Adipocyte (in vitro differentiated cells): ENCODE data around the gene TMEM106B.
"Not testable (repeated sequence)": the region's sequence is repeated elsewhere in the genome, so short reads cannot be mapped to it uniquely, and the experiment has no call there.

Experiments
- DNase-seq: peaks from one replicate; pipeline ENCODE4 v3.0.0-alpha.2; 2015; ENCODE audit warnings: low read depth
- H3K27me3 ChIP-seq: replicated peaks from 2 replicates; pipeline ENCODE4 v1.7.0; 2013; ENCODE audit warnings: mild to moderate bottlenecking, low read length, moderate library complexity; ENCODE audit not compliant: control insufficient read depth, insufficient read depth
- H3K36me3 ChIP-seq: 2 replicates; pipeline ENCODE4 v1.7.0; 2013; ENCODE audit warnings: low read length, mild to moderate bottlenecking, moderate library complexity; ENCODE audit not compliant: control insufficient read depth, insufficient read depth, severe bottlenecking
- H3K4me1 ChIP-seq: 2 replicates; pipeline ENCODE4 v1.7.0; 2013; ENCODE audit warnings: mild to moderate bottlenecking, low read length, moderate library complexity; ENCODE audit not compliant: control insufficient read depth, insufficient read depth
- H3K4me3 ChIP-seq: 2 replicates; pipeline ENCODE4 v1.7.0; 2013; ENCODE audit warnings: mild to moderate bottlenecking, low read length, moderate library complexity
- H3K9ac ChIP-seq: 2 replicates; pipeline ENCODE4 v1.7.0; 2013; ENCODE audit warnings: mild to moderate bottlenecking, low read length, moderate library complexity
- H3K9me3 ChIP-seq: 2 replicates; pipeline ENCODE4 v1.7.0; 2013; ENCODE audit warnings: mild to moderate bottlenecking, low read length, moderate library complexity; ENCODE audit not compliant: control insufficient read depth

Gene TMEM106B

DNA sequence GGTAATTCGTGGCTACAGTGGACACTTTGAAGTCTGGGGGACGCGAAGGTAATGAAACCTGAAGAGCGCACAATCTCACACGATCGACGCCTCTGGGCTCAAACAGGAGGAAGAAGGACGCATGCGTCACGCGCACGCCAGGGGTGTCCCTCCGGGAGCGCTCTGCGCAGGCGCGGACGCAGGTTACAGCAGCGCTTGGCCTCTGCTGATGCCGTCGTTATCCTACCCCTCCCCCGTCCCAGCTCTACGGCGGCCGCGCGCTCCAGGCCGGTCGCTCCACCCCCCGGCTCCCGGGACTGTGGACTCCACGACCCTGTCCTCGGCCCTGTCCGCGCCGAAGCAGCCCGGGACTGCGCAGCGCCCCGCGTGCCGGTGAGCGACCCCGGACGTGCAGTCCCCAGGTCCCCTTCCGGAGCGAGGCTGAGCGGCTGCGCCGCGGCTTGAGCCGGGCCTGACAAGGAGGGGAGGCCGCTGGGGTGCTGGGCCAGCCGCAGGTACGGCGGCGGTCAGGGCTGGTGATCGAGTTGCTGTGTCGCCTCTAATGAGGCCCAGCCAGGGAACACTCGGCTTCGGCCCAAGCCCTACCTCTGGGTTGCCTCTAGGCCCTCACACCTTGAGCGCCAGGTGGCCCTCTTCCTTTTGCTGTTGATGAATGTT is at the start of gene TMEM106B:
TMEM106B (plus strand) TSS at position 241 of the 657 bp plus-strand sequence. CDS start 3,517 bp downstream, outside the sequence.
- DNase-seq = peak; percentile 98
- peak within 1 kb of the TSS; percentile 99 for H3K4me3 ChIP-seq

DNA sequence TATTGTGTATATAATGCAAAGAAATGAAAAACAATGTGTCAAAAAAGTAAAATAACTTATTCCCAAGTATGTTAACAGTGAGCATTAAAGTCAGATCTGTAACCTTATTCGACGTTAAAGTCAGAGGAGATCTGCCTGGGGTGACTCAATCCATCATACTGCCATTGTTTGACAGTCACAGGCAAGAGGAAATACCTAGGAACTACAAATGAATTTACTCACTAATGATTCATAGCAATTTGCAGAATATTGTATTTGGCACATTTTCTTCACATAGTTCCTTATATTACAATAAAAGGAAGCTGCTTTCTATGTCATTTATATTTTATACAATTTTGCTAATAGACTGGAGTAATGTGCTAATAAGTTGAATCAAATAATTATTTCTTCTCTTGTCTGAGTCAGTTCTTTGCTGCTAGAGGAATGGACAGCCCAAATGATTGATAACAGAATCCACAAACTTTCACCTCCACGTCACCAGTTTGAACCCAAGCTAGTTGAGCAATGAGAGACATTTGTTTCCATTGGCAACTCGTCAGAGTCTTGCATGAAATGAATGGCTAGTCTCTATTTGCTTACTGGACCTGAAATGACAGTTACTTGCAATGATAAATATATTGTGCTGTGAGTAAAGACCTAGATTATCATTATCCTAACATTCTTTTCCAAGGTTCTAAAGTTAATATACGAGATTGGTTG is 48.5 kb upstream of the TMEM106B start:
- Histone ChIP-seq H3K4me1 (no peaks in the 10 kb centered on the region), H3K4me3 (no peak overlapping the region), H3K27me3 (no peaks in the 10 kb centered on the region), H3K9me3 (no peaks in the 10 kb centered on the region), H3K9ac (no peak overlapping the region), H3K36me3 (no peaks in the 10 kb centered on the region)
- DNase-seq = peak; percentile 65

More for the DNA sequence above, at the start of gene TMEM106B:
- H3K4me1 ChIP-seq = peaks cover 15% of the 10 kb centered on the region
- H3K36me3 ChIP-seq = no peaks in the 10 kb centered on the region
- no peaks in the 10 kb centered on the region for H3K27me3 ChIP-seq
- H3K9ac ChIP-seq = peak within 1 kb of the TSS; percentile 94
- no peaks in the 10 kb centered on the region for H3K9me3 ChIP-seq

DNA sequence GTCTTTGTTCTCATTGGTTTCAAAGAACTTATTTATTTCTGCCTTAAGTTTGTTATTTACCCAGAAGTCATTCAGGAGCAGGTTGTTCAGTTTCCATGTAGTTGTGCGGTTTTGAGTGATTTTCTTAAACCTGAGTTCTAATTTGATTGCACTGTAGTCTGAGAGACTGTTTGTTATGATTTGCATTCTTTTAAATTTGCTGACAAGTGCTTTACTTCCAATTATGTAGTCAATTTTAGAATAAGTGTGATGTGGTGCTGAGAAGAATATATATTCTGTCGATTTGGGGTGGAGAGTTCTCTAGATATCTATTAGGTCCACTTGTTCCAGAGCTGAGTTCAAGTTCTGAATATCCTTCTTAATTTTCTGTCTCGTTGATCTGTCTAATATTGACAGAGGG is 43.0 kb upstream of the TMEM106B start:
- not testable (repeated sequence) for H3K4me1 ChIP-seq, H3K9ac ChIP-seq

DNA sequence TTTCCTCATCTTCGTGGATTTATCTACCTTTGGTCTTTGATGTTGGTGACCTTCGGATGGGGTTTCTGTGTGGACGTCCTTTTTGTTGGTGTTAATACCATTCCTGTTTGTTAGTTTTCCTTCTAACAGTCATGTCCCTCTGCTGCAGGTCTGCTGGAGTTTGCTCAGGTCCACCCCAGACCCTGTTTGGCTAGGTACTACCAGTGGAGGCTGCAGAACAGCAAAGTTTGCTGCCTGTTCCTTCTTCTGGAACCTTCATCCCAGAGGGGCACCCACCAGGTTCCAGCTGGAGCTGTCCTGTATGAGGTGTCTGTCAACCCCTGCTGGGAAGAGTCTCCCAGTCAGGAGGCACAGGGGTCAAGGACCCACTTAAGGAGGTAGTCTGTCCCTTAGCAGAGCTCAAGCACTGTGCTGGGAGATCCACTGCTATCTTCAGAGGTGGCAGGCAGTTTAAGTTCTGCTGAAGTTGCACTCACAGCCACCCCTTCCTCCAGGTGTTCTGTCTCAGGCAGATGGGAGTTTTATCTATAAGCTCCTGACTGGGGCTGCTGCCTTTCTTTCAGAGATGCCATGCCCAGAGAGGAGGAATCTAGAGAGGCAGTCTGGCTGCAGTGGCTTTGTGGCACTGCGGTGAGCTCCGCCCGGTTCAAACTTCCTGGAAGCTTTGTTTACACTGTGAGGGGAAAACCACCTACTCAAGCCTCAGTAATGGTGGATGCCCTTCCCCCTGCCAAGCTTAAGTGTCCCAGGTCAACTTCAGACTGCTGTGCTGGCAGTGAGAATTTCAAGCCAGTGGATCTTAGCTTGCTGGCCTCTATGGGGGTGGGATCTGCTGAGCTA is 40.9 kb upstream of the TMEM106B start:
- not testable (repeated sequence) for H3K9me3 ChIP-seq, H3K4me3 ChIP-seq, DNase-seq, H3K4me1 ChIP-seq, H3K9ac ChIP-seq, H3K27me3 ChIP-seq, H3K36me3 ChIP-seq

More for the DNA sequence above, 43.0 kb upstream of the TMEM106B start:
- H3K27me3 ChIP-seq, DNase-seq, H3K36me3 ChIP-seq, H3K4me3 ChIP-seq, H3K9me3 ChIP-seq: not testable (repeated sequence)

DNA sequence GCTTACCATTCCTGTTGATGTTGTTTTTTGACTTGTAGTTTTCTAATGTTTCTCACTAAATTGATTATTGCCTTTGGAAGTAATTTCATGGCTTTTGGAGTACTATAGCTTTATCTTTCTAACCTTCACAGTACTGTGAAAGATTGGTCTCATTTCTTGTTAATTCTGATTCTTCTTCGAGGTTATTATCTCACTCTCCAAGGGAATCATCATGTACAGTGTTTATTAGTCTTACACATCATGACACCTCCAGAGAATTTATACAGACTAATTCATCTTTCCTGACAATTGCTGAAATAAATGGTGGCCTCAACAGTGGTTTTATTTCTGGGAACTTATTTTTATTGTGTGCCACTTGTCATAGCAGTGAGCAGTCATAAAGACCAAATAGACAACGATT is 37.4 kb upstream of the TMEM106B start:
- no peak for DNase-seq
- Histone ChIP-seq H3K4me3 (no peak overlapping the region), H3K9me3 (no peaks in the 10 kb centered on the region)

DNA sequence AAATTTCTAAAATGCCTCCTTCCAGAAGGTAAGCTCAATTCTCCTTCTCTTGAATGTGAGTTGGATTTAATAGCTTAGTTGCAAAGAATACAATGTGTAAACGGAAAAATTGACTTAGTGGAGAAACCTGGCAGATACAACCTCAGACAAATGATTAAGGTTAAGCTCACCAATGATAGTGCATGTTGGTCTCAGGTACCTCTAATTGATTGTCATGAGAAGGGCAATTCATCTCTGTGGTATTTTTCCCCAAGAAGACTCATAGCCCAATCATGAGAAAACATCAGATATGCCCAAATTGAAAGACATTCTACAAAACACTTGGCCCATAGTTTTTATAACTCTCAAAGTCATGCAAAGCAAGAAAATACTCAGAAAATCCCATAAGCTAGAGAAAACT is 36.2 kb upstream of the TMEM106B start:
- H3K27me3 ChIP-seq = no peaks in the 10 kb centered on the region
- H3K4me1 ChIP-seq = no peaks in the 10 kb centered on the region
- DNase-seq = no peak
- no peak overlapping the region for H3K9ac ChIP-seq
- H3K9me3 ChIP-seq = no peaks in the 10 kb centered on the region
- H3K36me3 ChIP-seq = no peaks in the 10 kb centered on the region
- H3K4me3 ChIP-seq = no peak overlapping the region

More for the DNA sequence above, 37.4 kb upstream of the TMEM106B start:
- Histone ChIP-seq H3K36me3 (no peaks in the 10 kb centered on the region), H3K9ac (no peak overlapping the region), H3K4me1 (no peaks in the 10 kb centered on the region), H3K27me3 (no peaks in the 10 kb centered on the region)

DNA sequence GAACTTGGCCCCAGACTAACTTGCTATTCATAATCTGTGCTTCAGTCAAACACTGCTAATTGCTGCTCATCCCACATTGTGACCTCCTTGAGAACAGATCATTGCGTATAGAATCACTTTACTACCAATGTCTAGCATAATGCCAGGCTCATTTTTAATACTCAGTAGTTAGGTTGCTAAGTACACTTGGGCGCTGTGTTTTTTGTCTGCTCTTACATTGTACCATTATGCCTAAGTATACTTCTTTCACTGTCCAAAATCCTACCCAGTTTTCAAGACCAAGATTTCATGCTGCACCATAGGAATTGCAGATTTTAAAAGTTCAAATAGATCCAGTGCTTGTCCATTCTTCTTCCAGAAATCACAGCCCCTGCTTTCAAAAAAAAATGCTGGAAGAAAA is 32.8 kb upstream of the TMEM106B start:
- Histone ChIP-seq H3K9ac (no peak overlapping the region), H3K36me3 (no peaks in the 10 kb centered on the region), H3K9me3 (no peaks in the 10 kb centered on the region), H3K4me3 (no peak overlapping the region), H3K27me3 (no peaks in the 10 kb centered on the region), H3K4me1 (no peaks in the 10 kb centered on the region)
- DNase-seq = no peak

DNA sequence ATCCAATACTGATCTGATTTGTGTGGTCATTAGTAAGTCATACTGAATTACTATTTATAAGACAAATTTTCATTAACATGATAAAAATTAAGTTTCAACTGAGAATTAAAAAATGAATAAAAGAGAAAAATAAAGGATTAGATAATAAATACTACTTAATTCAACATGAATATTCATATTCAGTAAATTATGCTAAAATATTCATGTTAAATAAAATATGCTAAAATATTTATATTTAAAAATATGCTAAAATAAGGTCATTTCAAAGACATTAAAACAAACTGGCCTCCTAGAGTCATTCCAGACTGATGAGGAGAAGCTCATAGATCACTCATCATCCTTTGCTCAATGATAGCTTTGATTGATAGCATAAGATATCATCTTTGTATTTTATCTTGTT is 16.7 kb upstream of the TMEM106B start:
- H3K36me3 ChIP-seq = no peaks in the 10 kb centered on the region
- no peak for DNase-seq

DNA sequence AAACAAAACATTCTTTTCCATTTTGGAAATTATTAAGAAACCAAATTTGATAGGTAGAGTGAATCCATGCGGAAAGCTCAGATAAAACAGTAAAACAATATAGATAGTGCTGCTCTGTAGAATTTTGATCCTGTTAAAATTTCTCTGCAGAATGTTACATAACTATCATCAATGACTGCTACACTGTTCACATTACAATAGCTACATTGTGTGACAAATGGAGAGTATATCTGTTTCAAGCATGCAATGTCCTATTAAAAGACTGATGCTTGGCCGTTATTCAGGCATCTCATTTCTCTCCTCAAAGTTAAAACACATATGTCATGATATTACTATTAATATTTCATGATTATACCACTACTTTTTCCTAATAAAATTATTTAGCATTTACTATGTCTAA is 14.7 kb upstream of the TMEM106B start:
- Histone ChIP-seq H3K36me3 (no peaks in the 10 kb centered on the region), H3K9ac (no peak overlapping the region)

More for the DNA sequence above, 16.7 kb upstream of the TMEM106B start:
- no peak overlapping the region for H3K4me3 ChIP-seq
- H3K4me1 ChIP-seq = no peaks in the 10 kb centered on the region
- no peaks in the 10 kb centered on the region for H3K27me3 ChIP-seq
- H3K9me3 ChIP-seq = no peaks in the 10 kb centered on the region
- H3K9ac ChIP-seq = no peak overlapping the region

DNA sequence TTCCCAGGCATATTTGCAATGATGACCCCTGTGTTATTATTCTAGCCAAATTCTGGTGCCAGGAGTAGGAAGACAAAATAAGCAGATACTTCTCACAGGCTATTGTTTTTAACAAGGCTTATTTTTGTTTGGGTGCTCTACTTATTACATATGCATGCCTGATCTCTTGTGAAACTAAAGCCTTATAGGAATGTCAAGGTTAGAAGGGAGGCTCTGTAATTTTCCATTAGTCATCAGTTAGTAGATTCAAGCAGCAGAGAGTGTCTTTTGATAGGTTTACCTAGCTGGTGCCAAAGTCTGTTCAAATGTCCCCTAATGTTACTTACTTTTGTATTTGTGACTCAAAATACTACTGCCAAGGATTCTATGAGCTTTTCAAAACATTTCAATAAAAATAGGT is 11.7 kb upstream of the TMEM106B start:
- H3K4me3 ChIP-seq = no peak overlapping the region
- H3K27me3 ChIP-seq = no peaks in the 10 kb centered on the region
- H3K9ac ChIP-seq = no peak overlapping the region
- DNase-seq = peak; percentile 53
- H3K4me1 ChIP-seq = peaks cover 2% of the 10 kb centered on the region
- no peaks in the 10 kb centered on the region for H3K9me3 ChIP-seq
- no peaks in the 10 kb centered on the region for H3K36me3 ChIP-seq

More for the DNA sequence above, 14.7 kb upstream of the TMEM106B start:
- no peak for DNase-seq
- no peak overlapping the region for H3K4me3 ChIP-seq
- no peaks in the 10 kb centered on the region for H3K27me3 ChIP-seq
- H3K4me1 ChIP-seq = no peaks in the 10 kb centered on the region
- no peaks in the 10 kb centered on the region for H3K9me3 ChIP-seq

DNA sequence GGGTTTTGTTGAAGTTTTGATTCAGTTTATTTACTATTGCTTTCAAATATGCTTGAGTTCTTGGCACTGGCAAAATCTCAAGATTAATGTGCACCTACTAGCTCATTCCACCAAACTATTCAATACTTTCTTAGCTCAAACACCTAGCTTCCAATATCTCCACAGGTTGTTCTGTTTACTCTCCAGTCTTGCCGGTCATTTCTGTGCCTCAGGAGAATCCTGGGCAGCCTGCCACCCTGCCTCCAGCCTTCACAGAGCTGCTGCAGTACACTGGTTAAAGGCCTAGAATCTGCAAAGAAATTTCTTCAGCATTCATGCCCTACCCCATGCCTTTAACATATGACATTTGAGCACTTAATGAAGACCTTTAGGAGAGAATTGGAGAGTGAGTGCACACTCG is 4.0 kb upstream of the TMEM106B start:
- peak; percentile 10 for DNase-seq
- Histone ChIP-seq H3K9me3 (no peaks in the 10 kb centered on the region), H3K36me3 (no peaks in the 10 kb centered on the region), H3K9ac (no peak overlapping the region), H3K4me3 (no peak overlapping the region), H3K4me1 (peaks cover 17% of the 10 kb centered on the region), H3K27me3 (no peaks in the 10 kb centered on the region)
